IPS-NIHi11 (cell line): ENCODE measurements around the gene TULP4.
"Not testable (repeated sequence)": the region's sequence is repeated elsewhere in the genome, so short reads cannot be mapped to it uniquely, and the experiment has no call there.

ENCODE experiments used
- DNase-seq: peaks from one replicate; pipeline ENCODE4 v3.0.0; 2012; ENCODE audit warnings: mixed read lengths, low spot score

The TULP4 gene

GRCh38 chr6:158327211-158327610, 14.9 kb downstream of the TULP4 start:
- DNase-seq: no peak

- no peak for DNase-seq
These were observed 16.7 kb downstream of the TULP4 start for GRCh38 chr6:158328952-158329351.

GRCh38 chr6:158329531-158329930, 17.3 kb downstream of the TULP4 start:
- DNase-seq: no peak

GRCh38 chr6:158330016-158330415, 17.8 kb downstream of the TULP4 start:
- DNase-seq: no peak

GRCh38 chr6:158332237-158332636, 20.0 kb downstream of the TULP4 start:
- DNase-seq: no peak

- DNase-seq: no peak
These were observed 20.8 kb downstream of the TULP4 start for GRCh38 chr6:158333094-158333493.

- DNase-seq: no peak
These were observed 22.3 kb downstream of the TULP4 start for GRCh38 chr6:158334534-158334933.

GRCh38 chr6:158337332-158337731, 25.1 kb downstream of the TULP4 start:
- DNase-seq: no peak

GRCh38 chr6:158338311-158339112, 26.2 kb downstream of the TULP4 start:
- DNase-seq: no peak

- not testable (repeated sequence) for DNase-seq
These were observed 26.9 kb downstream of the TULP4 start for GRCh38 chr6:158339197-158339596.

- DNase-seq: no peak
These were observed 28.0 kb downstream of the TULP4 start for GRCh38 chr6:158340252-158340651.

- DNase-seq: no peak
These were observed 32.3 kb downstream of the TULP4 start for GRCh38 chr6:158344534-158344933.

GRCh38 chr6:158345444-158345843, 33.2 kb downstream of the TULP4 start:
- DNase-seq: not testable (repeated sequence)

- DNase-seq: no peak
These were observed 35.1 kb downstream of the TULP4 start for GRCh38 chr6:158347335-158347734.

- not testable (repeated sequence) for DNase-seq
These were observed 36.7 kb downstream of the TULP4 start for GRCh38 chr6:158348737-158349504.

- not testable (repeated sequence) for DNase-seq
These were observed 37.4 kb downstream of the TULP4 start for GRCh38 chr6:158349505-158350275.

GRCh38 chr6:158350731-158351130, 38.5 kb downstream of the TULP4 start:
- not testable (repeated sequence) for DNase-seq

- DNase-seq: no peak
These were observed 41.9 kb downstream of the TULP4 start for GRCh38 chr6:158353883-158354877.

- DNase-seq: no peak
These were observed 44.6 kb downstream of the TULP4 start for GRCh38 chr6:158356586-158357546.
